Spleen (tissue), 11 donors: ENCODE measurements around the gene PTPN2. TPM values are rescaled to one million over a fixed set of nuclear protein-coding genes. Genes with fewer than 3 reads are reported as not detected.

Experiments used
- DNase-seq: peaks from one replicate; pipeline ENCODE4 v3.0.0-alpha.2; 2020
- H3K27ac ChIP-seq, 8 donors: fragments of 200-600 bp; sonication (generic) in 7 of 8; 1 replicate in 4 of 8; 2 replicates in 4 of 8; pipeline versions ENCODE4 v1.5.0 to v1.8.0; 2016 to 2021; ENCODE audit warnings: inconsistent platforms in 4 of 8, mild to moderate bottlenecking in 4 of 8, moderate library complexity in 1 of 8
- H3K27me3 ChIP-seq, 7 donors: fragments of 200-600 bp; sonication (generic) in 6 of 7; replicated peaks in 1 of 7; 1 replicate in 4 of 7; 2 replicates in 3 of 7; pipeline versions ENCODE4 v1.5.0 to v1.8.0; 2016 to 2021; ENCODE audit warnings: inconsistent platforms in 3 of 7, mild to moderate bottlenecking in 1 of 7
- H3K36me3 ChIP-seq, 6 donors: fragments of 200-600 bp; sonication (generic) in 5 of 6; 1 replicate in 4 of 6; 2 replicates in 2 of 6; pipeline versions ENCODE4 v1.5.0 to v1.8.0; 2016 to 2021; ENCODE audit warnings: inconsistent platforms in 2 of 6
- H3K4me1 ChIP-seq, 6 donors: fragments of 200-600 bp; sonication (generic) in 5 of 6; 1 replicate in 3 of 6; 2 replicates in 3 of 6; pipeline versions ENCODE4 v1.5.0 to v1.8.0; 2016 to 2021; ENCODE audit warnings: inconsistent platforms in 3 of 6
- H3K4me3 ChIP-seq, 8 donors: fragments of 200-600 bp; sonication (generic) in 7 of 8; 1 replicate in 4 of 8; 2 replicates in 4 of 8; pipeline versions ENCODE4 v1.5.0 to v1.8.0; 2016 to 2021; ENCODE audit warnings: inconsistent platforms in 4 of 8, mild to moderate bottlenecking in 4 of 8, moderate library complexity in 2 of 8
- H3K9me3 ChIP-seq, 8 donors: fragments of 200-600 bp; sonication (generic) in 7 of 8; 1 replicate in 4 of 8; 2 replicates in 4 of 8; pipeline versions ENCODE4 v1.5.0 to v1.8.0; 2016 to 2021; ENCODE audit warnings: inconsistent platforms in 4 of 8
- POLR2A ChIP-seq, 3 donors: fragments of 450-650 bp; IDR thresholded peaks; one replicate each; pipeline ENCODE4 v1.5.1; 2017; ENCODE audit warnings: antibody characterized with exemption in 3 of 3, mild to moderate bottlenecking in 1 of 3
- POLR2AphosphoS5 ChIP-seq, 3 donors: sonication (generic); formaldehyde crosslinking; IDR thresholded peaks; one replicate each; pipeline ENCODE4 v1.5.1; 2017; ENCODE audit warnings: antibody characterized with exemption in 3 of 3
- WGBS, 5 donors: extraction: QIAGEN DNeasy Blood & Tissue Kit in 3 of 5; methylation state at CpG; one replicate each; pipeline versions ENCODE4 v1.1.5 to v1.1.7; 2013 to 2018; 5-methylcytosine and 5-hydroxymethylcytosine counted together
- intact Hi-C: fragments of 100-400 bp; cut with DNase I; formaldehyde crosslinking; loops from one replicate; pipeline ENCODE4 v1.15.0; 2023; ENCODE audit warnings: low total_unique reads
- polyA plus RNA-seq, 3 donors: library from polyadenylated mRNA; stranded (reverse); fragments of 200-250 nt; gene quantifications; one replicate each; pipeline ENCODE4 v1.2.1, GENCODE V29; 2013
- total RNA-seq, 7 donors: library from RNA; depleted of rRNA in 3 of 7; stranded (reverse); fragments of >200 nt in 3 of 7; fragmentation: NEBNext Ultra II Directional in 4 of 7; extraction: Animal tissue kit (Norgen Biotek cat#: 25700) in 4 of 7; gene quantifications; one replicate each; pipeline versions ENCODE4 v1.1.0 to v1.2.1, GENCODE V29; 2016 to 2021
- TF ChIP-seq, protein P1 (sequence below), 11 experiments: fragments of 200-600 bp in 7 of 11; fragments of 450-650 bp in 4 of 11; sonication (generic) in 4 of 11; IDR thresholded peaks in 8 of 11; conservative IDR thresholded peaks in 3 of 11; 1 replicate in 7 of 11; 2 replicates in 4 of 11; pipeline versions ENCODE4 v1.4.0 to v1.8.0; 2016 to 2021; ENCODE audit warnings: antibody characterized with exemption in 11 of 11, inconsistent platforms in 4 of 11, mild to moderate bottlenecking in 1 of 11
- donor health status: healthy with polysubstance abuse.
- donor health status: DM: no; HTN: no; CAD: no; lungs with moderate emphysema.
- donor health status: DM: no; HTN: no; CAD: no.
- donor health status: Bipolar disorder and iron deficiency.
- donor health status: healthy.
- donor health status: DM: no; HTN: no; CAD: no.
- donor health status: DM: yes; HTN: yes; CAD: no.

Gene PTPN2
- total and polyA plus RNA-seq, 10 donors, result 47.9 to 92.1 (median 63.3) TPM

GRCh38 chr18:12885500-12885899 lies 1.5 kb upstream of the PTPN2 start:
- no peaks in the 10 kb centered on the region for H3K36me3 ChIP-seq
- H3K9me3 ChIP-seq, result no peaks in the 10 kb centered on the region
- TF ChIP-seq, protein P1, sequence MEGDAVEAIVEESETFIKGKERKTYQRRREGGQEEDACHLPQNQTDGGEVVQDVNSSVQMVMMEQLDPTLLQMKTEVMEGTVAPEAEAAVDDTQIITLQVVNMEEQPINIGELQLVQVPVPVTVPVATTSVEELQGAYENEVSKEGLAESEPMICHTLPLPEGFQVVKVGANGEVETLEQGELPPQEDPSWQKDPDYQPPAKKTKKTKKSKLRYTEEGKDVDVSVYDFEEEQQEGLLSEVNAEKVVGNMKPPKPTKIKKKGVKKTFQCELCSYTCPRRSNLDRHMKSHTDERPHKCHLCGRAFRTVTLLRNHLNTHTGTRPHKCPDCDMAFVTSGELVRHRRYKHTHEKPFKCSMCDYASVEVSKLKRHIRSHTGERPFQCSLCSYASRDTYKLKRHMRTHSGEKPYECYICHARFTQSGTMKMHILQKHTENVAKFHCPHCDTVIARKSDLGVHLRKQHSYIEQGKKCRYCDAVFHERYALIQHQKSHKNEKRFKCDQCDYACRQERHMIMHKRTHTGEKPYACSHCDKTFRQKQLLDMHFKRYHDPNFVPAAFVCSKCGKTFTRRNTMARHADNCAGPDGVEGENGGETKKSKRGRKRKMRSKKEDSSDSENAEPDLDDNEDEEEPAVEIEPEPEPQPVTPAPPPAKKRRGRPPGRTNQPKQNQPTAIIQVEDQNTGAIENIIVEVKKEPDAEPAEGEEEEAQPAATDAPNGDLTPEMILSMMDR (IDR thresholded peaks at IDR 0.05 in 8 of 11, conservative IDR thresholded peaks at IDR 0.05 in 3 of 11), result no peak
- no peak for TF ChIP-seq POLR2AphosphoS5 (IDR thresholded peaks at IDR 0.05)
- no peak for TF ChIP-seq POLR2A (IDR thresholded peaks at IDR 0.05)
- H3K4me3 ChIP-seq, result peak overlapping the region in 2 of 8 donors; percentile 83 to 89
- intact Hi-C loops, result no loop called here
- DNase-seq, result no peak
- no peaks in the 10 kb centered on the region for H3K27me3 ChIP-seq
- peak overlapping the region in 7 of 8 donors; percentile 13 to 100 (median 99) for H3K27ac ChIP-seq
- H3K4me1 ChIP-seq, result peaks cover 21 to 56% (median 47%) of the 10 kb centered on the region in 6 donors
- WGBS, 5 donors, result 63 to 79% (median 76%) methylated on average over 4 of the region's 4 CpGs

GRCh38 chr18:12884406-12885323 lies 628 bp upstream of the PTPN2 start:
- DNase-seq, result peak; percentile 96
- intact Hi-C loops, result no loop called here
- Histone ChIP-seq H3K27ac (peak overlapping the region; percentile 97 to 100 (median 99)), H3K27me3 (no peaks in the 10 kb centered on the region), H3K4me1 (peaks cover 25 to 64% (median 55%) of the 10 kb centered on the region in 6 donors), H3K36me3 (no peaks in the 10 kb centered on the region), H3K9me3 (no peaks in the 10 kb centered on the region), H3K4me3 (peak overlapping the region; percentile 33 to 89 (median 76))
- no peak for TF ChIP-seq POLR2AphosphoS5 (IDR thresholded peaks at IDR 0.05)
- TF ChIP-seq, protein P1 (IDR thresholded peaks at IDR 0.05 in 8 of 11, conservative IDR thresholded peaks at IDR 0.05 in 3 of 11), result no peak
- no peak for TF ChIP-seq POLR2A (IDR thresholded peaks at IDR 0.05)
- WGBS, 5 donors, result 15 to 19% (median 17%) methylated on average over 24 to 35 of the region's 35 CpGs

DNA sequence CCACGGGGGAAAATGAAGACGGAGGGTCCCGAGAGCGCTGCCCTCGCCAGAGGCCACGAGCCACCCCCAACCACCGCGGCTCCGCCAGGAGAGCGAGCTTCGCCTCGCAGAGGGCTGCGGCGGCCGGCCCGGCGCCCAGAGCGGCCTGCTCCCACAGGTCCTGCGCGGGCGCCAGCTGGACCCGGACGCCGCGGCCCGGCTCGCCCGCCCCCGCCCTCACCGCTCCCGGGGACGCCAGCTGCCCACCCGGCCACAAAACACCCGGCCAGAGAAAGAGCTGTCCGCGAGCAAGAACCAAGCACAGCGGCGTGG lies 709 bp downstream of the PTPN2 start:
- Histone ChIP-seq H3K4me3 (peak overlapping the region; percentile 56 to 89 (median 76)), H3K4me1 (peaks cover 37 to 78% (median 68%) of the 10 kb centered on the region in 6 donors), H3K9me3 (no peaks in the 10 kb centered on the region), H3K36me3 (no peaks in the 10 kb centered on the region), H3K27ac (peak overlapping the region; percentile 97 to 100 (median 99)), H3K27me3 (no peaks in the 10 kb centered on the region)
- TF ChIP-seq, protein P1 (IDR thresholded peaks at IDR 0.05 in 8 of 11, conservative IDR thresholded peaks at IDR 0.05 in 3 of 11), result no peak
- no peak for TF ChIP-seq POLR2A (IDR thresholded peaks at IDR 0.05)
- no peak for TF ChIP-seq POLR2AphosphoS5 (IDR thresholded peaks at IDR 0.05)
- WGBS, 5 donors, result 0 to 1% (median 0%) methylated on average over 2 to 38 of the region's 38 CpGs
- DNase-seq, result no peak
- intact Hi-C loops, result no loop called here
